Fibroblast of lung (primary cell): Measurements from ENCODE around the gene WDR20.

Experiments used
- CTCF ChIP-seq, 2 donors: IDR thresholded peaks in 1 of 2; conservative IDR thresholded peaks in 1 of 2; 1 replicate in 1 of 2; 2 replicates in 1 of 2; pipeline ENCODE4 v1.5.1; 2011 to 2012; ENCODE audit warnings: low read length in 2 of 2, control low read depth in 1 of 2, inconsistent platforms in 1 of 2, low read depth in 1 of 2, mild to moderate bottlenecking in 1 of 2
- EZH2 ChIP-seq: IDR thresholded peaks from 2 replicates; pipeline ENCODE4 v1.5.1; 2012; ENCODE audit warnings: low read length, control low read depth, mild to moderate bottlenecking; ENCODE audit errors: missing control alignments

GRCh38 chr14:102164965-102165364, 25.3 kb downstream of the WDR20 start:
- no peak for TF ChIP-seq CTCF (conservative IDR thresholded peaks at IDR 0.05 in 1 of 2, IDR thresholded peaks at IDR 0.05 in 1 of 2; ENCODE audit: low read depth in 1 of 2, low read length in 2 of 2)
- no peak for TF ChIP-seq EZH2
